GM19238 (cell line): ENCODE results near the gene CTDSPL.

Experiments
- DNase-seq: peaks from one replicate; pipeline ENCODE4 v3.0.0; 2011; ENCODE audit warnings: low spot score; ENCODE audit not compliant: insufficient read length

Gene CTDSPL

DNA sequence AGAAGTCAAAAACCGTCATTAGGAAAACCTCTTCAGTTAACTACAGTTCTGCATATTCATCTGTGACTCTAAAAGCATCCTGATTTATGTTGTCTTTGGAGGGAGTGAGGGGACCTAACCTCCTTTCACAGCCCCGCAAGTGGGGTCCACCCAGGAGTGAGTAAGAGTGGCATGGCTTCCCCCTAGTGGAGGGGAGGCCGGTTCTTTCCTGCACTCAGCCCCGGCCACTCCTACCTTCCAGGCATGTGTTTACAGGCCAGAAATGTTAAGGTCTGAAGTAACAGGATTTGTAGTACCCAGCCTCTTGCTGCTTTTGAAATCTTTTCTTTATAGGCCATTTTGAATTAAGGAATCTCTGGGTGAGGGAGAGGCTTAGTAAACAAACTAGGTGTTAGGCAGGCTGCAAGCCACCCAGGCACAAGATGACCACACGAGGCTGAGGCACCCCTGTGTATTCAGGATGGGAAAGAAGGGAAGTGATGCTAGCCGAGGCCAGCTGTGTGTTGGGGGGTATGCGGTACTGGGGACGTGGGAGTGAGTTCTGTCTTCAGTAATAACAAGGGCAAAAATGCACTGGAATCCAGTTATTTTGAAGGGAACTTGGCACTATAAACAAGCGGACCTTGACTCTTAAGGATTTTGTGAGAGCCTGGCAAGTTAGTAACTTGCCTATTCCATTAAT is 50.5 kb downstream of the CTDSPL start:
- no peak for DNase-seq

DNA sequence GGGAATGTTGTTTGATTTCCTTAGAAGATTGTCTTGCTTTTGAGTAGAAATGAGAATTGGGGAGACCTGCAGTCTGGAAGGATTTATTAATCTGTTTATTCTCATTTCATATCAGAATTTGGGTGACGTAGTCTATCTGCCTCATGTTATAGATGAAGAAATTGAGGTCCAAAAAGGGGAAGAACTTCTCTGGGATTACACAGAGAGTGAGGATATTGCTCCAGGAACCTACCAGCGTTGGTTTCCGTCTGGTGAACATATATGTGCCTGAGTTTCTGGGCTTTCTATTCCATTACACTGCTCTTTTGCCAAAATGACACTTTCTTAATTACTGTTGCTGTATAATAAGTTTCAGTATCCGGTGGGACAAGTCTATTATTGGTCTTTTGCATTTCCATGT is 51.8 kb downstream of the CTDSPL start:
- no peak for DNase-seq

GRCh38 chr3:37916685-37917084 is 55.0 kb downstream of the CTDSPL start:
- no peak for DNase-seq

DNA sequence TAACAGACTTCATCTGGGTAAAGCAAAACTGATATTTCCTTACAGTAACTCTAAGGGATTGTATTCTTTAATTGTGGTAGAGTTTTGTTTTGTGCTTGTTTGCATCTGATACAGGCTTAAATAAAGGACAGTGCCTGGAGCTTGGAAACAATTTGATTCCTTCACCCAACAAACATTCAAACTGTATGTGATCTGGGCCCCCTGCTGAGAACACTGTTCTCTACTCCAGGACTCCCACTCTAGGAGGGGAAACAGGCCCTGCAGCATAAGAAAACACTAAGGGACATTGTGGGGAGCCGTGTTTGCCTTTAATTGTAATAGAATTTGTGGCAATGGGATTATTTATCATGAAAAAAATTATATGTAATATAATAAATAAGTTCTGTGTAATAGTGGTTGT is 56.9 kb downstream of the CTDSPL start:
- DNase-seq, result no peak

DNA sequence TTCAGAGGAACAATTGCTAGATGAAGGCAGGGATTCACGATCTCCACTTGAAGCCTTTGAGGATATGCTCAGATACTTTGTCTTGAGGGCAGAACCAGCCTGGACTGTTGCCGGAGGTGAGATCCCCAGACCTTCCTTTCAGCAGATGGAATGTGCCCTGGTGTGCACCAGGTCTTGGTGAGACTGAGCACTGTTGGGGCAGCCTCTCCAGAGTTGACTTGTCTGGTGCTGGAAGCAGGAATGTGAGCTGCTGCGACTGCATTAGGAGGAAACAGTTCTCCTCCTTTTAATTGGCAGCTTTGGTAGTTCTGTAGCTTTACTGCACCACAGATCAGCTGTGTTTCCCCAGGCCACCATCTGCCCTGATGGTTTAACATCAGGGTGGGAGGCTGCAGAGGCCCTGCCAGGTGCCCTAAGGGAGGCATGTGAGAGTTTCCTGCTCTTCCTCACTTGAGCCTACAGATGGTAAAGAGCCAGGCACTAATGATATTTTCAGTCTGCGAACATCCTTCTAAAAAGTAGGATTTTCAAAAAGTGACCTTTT is 58.5 kb downstream of the CTDSPL start:
- no peak for DNase-seq

DNA sequence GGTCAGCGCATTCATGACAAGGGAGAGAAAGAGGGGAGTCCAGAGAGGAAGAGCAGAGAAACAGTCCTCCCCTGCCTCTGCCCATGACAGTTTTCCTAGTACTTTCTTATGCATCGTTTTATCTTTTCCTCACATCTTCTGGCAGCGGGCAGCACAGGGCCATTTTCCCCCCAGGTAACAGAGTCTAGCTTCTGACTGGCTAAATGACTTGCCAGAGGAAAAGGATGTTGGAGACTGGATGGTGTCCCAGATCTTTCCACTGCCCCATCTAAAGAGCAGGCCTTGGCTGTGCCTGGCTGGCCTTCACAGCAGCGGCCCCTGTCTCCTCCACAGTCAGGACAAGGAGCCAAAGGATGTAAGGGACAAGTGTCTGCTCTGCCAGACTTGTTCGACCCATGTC is 59.3 kb downstream of the CTDSPL start:
- DNase-seq, result no peak

DNA sequence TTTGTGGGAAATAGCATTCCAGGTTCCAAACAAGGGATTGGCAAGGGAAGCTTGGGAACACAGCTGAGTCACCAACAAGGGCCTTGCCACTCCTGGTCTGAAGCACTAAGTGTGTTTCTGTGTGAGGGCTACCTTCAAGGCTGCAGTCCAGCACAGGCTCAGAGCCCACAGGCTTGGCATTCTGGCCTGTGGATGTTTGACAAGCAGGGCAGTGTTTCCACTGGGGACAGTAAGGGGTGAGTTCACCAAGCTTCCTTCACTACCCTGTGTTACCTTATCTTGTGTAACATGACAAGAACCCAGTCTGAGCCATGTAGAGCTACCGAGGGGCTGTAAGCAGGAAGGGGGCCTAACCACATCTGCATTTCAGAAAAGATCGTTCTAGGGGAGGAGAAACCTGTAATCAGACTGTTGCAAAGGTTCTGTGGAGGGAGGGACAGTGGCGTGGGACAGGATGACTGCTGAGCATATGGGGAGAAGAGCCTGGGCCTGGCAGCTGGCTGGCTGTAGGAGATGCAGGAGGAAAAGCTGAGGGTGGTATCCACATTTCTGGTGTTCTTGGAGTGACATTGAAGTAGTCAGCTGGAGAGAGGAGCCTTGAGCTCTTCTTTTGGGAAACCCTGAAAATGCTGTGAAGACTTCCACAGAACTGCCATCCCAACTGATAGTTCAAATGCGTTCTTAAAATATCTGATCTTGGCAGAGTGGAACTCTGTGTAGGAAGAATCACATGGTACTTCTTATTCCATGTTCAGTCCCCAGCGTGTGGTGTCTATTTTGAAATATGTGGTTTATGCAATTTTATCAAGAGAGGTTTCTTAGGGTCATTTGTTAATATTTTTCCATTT is 61.3 kb downstream of the CTDSPL start:
- no peak for DNase-seq

DNA sequence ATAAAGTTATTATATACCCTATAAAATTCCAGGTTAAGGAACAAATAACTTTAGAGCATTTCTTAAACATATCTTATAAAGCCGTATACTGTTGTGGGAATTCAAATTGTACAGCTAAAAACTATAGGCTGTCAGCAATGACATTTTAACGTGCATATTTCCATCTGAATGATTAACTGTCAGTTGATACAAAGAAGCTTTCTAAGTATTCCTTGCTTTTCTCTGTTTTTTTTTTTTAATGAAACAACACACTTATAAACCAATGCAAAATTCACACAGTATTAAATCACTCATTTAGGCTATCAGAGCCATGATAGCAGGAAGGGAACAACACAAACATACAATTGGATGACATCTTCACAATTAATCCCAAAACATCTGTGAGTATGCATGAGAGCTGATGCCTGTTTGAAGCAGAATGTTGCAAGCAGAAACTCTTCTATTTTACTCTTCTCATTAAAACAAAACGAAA is 61.9 kb downstream of the CTDSPL start:
- DNase-seq, result no peak

GRCh38 chr3:37924453-37924852 is 62.8 kb downstream of the CTDSPL start:
- DNase-seq, result no peak

- DNase-seq, result no peak
Observed at GRCh38 chr3:37925157-37925556, 63.5 kb downstream of the CTDSPL start.

GRCh38 chr3:37926611-37927010 is 64.9 kb downstream of the CTDSPL start:
- DNase-seq, result no peak

GRCh38 chr3:37930495-37930894 is 68.8 kb downstream of the CTDSPL start:
- DNase-seq, result no peak

- DNase-seq, result no peak
Observed at GRCh38 chr3:37932505-37932904, 70.8 kb downstream of the CTDSPL start.

DNA sequence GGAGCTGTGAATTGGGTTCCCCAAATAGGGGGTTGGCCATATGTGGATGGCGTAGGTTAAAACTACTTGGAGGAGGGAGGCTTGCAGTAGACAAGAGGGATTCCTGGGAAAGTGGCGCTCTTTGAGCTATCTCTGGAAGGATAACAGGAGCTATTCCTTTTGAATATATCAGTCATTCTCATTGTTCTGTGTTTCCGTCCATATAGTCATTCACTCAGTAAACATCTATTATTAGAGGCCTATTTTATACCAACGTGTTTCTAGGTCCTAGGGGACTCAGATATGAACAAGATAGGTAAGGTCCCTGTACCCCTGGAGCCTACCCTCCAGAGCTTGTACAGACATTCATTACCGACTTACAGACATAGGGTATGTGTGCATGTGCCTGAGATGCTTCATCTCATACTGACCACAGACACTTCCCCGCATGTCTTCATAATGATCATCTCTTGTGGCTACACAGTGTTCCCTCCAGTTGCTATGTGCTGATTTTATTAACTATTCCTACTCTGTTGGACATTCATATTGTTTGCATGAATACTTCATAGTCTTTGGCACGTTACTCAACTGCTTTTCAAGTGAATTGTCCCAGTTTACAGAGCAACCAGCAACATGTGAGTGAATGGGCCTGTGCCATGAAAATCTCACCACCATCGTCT is 73.1 kb downstream of the CTDSPL start:
- no peak for DNase-seq

DNA sequence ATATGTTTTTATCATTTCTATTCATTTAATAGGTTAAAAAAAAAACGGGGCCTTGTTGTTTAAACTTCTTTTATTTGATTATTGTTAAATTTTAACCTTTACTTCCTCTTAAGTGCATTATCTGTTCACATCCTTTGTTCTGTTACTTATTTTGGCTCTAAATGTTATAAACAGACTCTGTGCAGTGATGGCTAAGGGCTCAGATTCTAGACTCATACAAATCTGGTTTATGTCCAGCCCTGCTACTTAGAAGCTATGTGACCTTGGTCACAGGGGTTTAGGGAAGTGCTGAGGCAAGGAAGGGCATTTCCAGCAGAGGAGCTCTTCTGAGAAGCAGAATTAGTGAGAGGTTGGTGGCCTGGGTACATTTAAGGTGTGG is 73.6 kb downstream of the CTDSPL start:
- DNase-seq, result no peak

DNA sequence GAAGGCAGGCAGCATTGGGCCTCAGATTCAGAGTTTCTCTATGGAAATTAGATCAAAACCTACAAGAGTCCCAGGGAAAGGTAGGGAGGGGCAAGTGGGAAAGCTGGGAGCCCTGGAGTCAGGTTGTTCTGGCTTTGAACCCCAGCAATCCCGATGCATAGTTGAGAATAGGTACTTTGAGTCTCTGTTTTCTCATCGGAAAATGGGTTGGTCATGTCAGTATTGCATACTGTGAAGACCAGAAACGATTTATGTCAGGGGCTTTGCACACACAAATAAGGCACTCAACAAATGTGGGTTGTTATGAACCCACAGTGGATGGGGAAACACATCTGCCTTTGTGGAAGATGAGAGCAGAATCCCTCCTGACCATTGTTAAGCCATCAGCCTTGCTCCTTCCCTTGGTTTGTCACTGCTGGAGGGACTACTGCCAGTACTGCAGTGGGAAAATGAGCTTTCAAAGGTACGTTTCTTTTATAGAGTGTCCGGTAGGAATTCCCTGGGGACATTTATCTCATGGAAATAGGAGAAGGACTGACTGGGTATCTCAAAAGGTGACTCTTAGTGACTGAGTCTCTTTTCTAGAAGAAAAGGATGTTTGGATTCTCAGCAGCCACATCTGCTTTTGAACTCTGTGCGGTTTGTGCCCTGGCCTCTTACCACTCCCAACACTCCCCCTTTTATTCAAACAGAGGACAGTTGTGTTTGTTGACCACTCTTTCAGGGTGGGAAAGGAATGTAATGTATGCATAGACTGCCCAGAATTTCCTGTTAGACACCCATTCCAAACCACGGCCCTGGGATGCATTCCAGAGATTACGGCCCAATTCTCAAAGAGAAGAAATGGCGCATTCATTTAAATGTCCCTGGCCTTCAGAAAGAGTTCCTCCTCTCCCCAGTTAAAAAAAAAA is 74.3 kb downstream of the CTDSPL start:
- no peak for DNase-seq

GRCh38 chr3:37937156-37937555 is 75.5 kb downstream of the CTDSPL start:
- DNase-seq, result no peak

DNA sequence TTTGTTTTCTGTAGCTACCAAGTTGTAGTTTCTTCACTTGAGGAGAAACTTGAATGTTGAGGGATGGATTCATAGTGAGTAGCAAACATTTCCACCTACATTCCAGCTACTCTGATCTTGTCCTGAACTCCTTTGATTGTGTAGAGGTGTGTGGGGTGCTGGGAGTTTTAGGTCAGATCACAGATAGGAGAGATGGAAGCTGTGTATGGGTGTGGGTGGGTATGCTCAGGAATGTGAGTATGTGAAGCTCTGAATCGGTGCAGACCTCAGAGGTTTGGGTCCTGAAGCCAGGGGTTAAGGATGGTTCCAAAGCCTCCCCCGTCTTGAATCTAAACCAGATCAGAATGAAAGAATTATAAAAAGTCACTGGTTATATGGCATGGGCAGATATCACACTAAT is 76.3 kb downstream of the CTDSPL start:
- no peak for DNase-seq

GRCh38 chr3:37940242-37940908 is 78.7 kb downstream of the CTDSPL start:
- DNase-seq, result no peak
